GM23338 (cell line): ENCODE data around the gene SMOC2.
"Not testable (repeated sequence)": the region's sequence is repeated elsewhere in the genome, so short reads cannot be mapped to it uniquely, and the experiment has no call there.

Experiments
- CREB1 ChIP-seq: fragments of 250-450 bp; sonication (Bioruptor Pico); IDR thresholded peaks from 2 replicates; pipeline ENCODE4 v1.5.0; 2020; ENCODE audit warnings: low read depth, mild to moderate bottlenecking, moderate library complexity
- CTCF ChIP-seq, 2 experiments: fragments of 200-600 bp in 1 of 2; sonication (generic) in 1 of 2; conservative IDR thresholded peaks; 2 replicates each; pipeline versions ENCODE4 v1.5.1 to v1.6.1; 2016 to 2017; ENCODE audit warnings: antibody characterized with exemption in 2 of 2, low read depth in 2 of 2, mild to moderate bottlenecking in 2 of 2, moderate library complexity in 1 of 2
- EZH2 ChIP-seq: fragments of 200-600 bp; sonication (generic); IDR thresholded peaks from one replicate; pipeline ENCODE4 v1.8.0; 2017; ENCODE audit warnings: antibody characterized with exemption, mild to moderate bottlenecking, low read depth; ENCODE audit not compliant: unreplicated experiment
- EZH2phosphoT487 ChIP-seq: fragments of 200-600 bp; sonication (generic); IDR thresholded peaks from one replicate; pipeline ENCODE4 v1.8.1; 2018; ENCODE audit warnings: antibody characterized with exemption; ENCODE audit not compliant: unreplicated experiment
- JUNB ChIP-seq: IDR thresholded peaks from one replicate; pipeline ENCODE4 v1.6.1; 2016; ENCODE audit warnings: antibody characterized with exemption; ENCODE audit not compliant: unreplicated experiment
- POLR2AphosphoS5 ChIP-seq: IDR thresholded peaks from 2 replicates; pipeline ENCODE4 v1.6.1; 2016; ENCODE audit warnings: antibody characterized with exemption, low read depth
- ZNF114 ChIP-seq: fragments of 250-450 bp; sonication (Bioruptor Pico); IDR thresholded peaks from 2 replicates; pipeline ENCODE4 v1.5.0; 2020; ENCODE audit warnings: mild to moderate bottlenecking, moderate library complexity
- ZNF331 ChIP-seq: fragments of 250-450 bp; sonication (Bioruptor Pico); IDR thresholded peaks from 2 replicates; pipeline ENCODE4 v1.5.0; 2020; ENCODE audit warnings: low read depth, mild to moderate bottlenecking, moderate library complexity

- TF ChIP-seq EZH2phosphoT487; CTCF (conservative IDR thresholded peaks at IDR 0.05; ENCODE audit: low read depth in 2 of 2); POLR2AphosphoS5; CREB1 (CRISPR knock-in tag); JUNB; ZNF114 (CRISPR knock-in tag); EZH2; ZNF331 (CRISPR knock-in tag): not testable (repeated sequence)
Measured at GRCh38 chr6:168692915-168693257, 251.9 kb downstream of the SMOC2 start.
